Suprapubic skin (tissue), 4 donors: Measurements from ENCODE around the gene SCAMP1. TPM values are rescaled to one million over a fixed set of nuclear protein-coding genes. Genes with fewer than 3 reads are reported as not detected.

ENCODE experiments used
- DNase-seq, 2 donors: peaks; one replicate each; pipeline ENCODE4 v3.0.0-alpha.2; 2019; ENCODE audit warnings: low spot score in 2 of 2
- H3K27ac ChIP-seq: fragments of 200-600 bp; sonication (generic); one replicate; pipeline ENCODE4 v1.5.1; 2019
- H3K27me3 ChIP-seq: fragments of 200-600 bp; sonication (generic); one replicate; pipeline ENCODE4 v1.5.1; 2019
- H3K36me3 ChIP-seq: fragments of 200-600 bp; sonication (generic); one replicate; pipeline ENCODE4 v1.5.1; 2019
- H3K4me1 ChIP-seq: fragments of 200-600 bp; sonication (generic); one replicate; pipeline ENCODE4 v1.5.1; 2019
- H3K4me3 ChIP-seq: fragments of 200-600 bp; sonication (generic); one replicate; pipeline ENCODE4 v1.5.1; 2019; ENCODE audit warnings: mild to moderate bottlenecking
- H3K9me3 ChIP-seq: fragments of 200-600 bp; sonication (generic); one replicate; pipeline ENCODE4 v1.5.1; 2019
- CTCF ChIP-seq, 2 donors: fragments of 200-600 bp in 1 of 2; fragments of 450-650 bp in 1 of 2; sonication (generic) in 1 of 2; IDR thresholded peaks; one replicate each; pipeline ENCODE4 v1.5.1; 2016 to 2019; ENCODE audit warnings: antibody characterized with exemption in 2 of 2, mild to moderate bottlenecking in 1 of 2, moderate library complexity in 1 of 2
- EP300 ChIP-seq: sonication (generic); formaldehyde crosslinking; IDR thresholded peaks from one replicate; pipeline ENCODE4 v1.6.1; 2017; ENCODE audit warnings: antibody characterized with exemption
- POLR2A ChIP-seq, 2 donors: fragments of 450-650 bp; IDR thresholded peaks; one replicate each; pipeline ENCODE4 v1.6.1; 2017; ENCODE audit warnings: antibody characterized with exemption in 2 of 2, mild to moderate bottlenecking in 2 of 2, moderate library complexity in 2 of 2
- POLR2AphosphoS5 ChIP-seq, 3 donors: sonication (generic); formaldehyde crosslinking; IDR thresholded peaks; one replicate each; pipeline ENCODE4 v1.6.1; 2017; ENCODE audit warnings: antibody characterized with exemption in 3 of 3
- WGBS: methylation state at CpG from one replicate; pipeline ENCODE4 v1.1.5; 2018; 5-methylcytosine and 5-hydroxymethylcytosine counted together
- total RNA-seq, 4 donors: library from RNA; depleted of rRNA; stranded (reverse); fragments of >200 nt; gene quantifications; one replicate each; pipeline ENCODE4 v1.1.0, GENCODE V29; 2016

SCAMP1 gene
- total RNA-seq, 4 donors from 2014 or later = 21.2 to 34.6 (median 29.4) TPM

DNA sequence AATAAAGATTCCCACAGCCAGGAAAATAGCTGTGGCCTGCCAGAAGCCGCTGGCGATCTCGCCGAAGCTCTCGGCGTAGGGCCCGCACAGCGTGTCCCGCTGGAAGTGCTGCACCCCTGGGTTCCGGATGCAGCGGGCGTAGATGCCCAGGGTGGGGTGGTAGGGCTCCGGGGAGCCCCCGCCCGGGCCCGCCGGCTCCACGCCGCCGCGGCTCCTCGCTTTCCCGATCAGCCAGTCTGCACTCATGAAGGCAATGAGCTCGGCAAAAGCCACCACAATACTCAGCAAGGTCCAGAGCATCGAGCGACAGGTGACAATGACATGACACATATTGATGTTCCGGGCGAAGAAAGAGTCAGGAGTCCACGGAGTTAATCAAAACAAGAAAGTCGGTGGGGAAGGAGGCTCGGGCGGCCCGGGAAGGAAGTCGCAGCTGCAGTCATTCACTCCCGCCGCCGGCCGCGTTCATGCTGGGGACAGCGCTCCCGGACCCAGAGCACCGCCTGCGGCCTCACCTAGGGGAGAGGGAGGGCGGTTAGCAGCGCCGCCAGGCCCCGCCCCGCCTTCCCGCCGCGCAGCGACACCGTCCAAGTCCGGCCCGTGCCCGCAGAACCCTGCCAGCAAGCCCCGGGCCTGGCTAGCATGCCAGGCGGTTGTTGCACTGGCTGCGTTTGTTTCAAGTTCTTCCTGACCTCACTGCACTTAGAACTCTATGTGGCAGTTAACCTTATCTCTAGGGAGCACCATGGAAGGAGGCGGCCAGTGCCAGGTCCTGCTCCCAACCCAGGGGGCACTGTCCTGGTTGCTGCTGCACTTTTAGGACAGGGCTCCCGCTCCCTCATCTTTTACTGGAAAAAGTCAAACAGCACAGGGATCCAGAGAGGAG, 149.7 kb downstream of the SCAMP1 start:
- Histone ChIP-seq H3K27me3 (no peaks in the 10 kb centered on the region), H3K36me3 (no peaks in the 10 kb centered on the region), H3K4me3 (peak overlapping the region; percentile 44), H3K27ac (peak overlapping the region; percentile 67), H3K4me1 (peaks cover 32% of the 10 kb centered on the region), H3K9me3 (no peaks in the 10 kb centered on the region)
- WGBS = 10% methylated on average over 38 of the region's 61 CpGs
- no peak for TF ChIP-seq EP300
- TF ChIP-seq CTCF (IDR thresholded peaks at IDR 0.05) = no peak
- no peak for TF ChIP-seq POLR2A (IDR thresholded peaks at IDR 0.05)
- TF ChIP-seq POLR2AphosphoS5 (IDR thresholded peaks at IDR 0.05) = no peak
- peak; percentile 75 to 83 for DNase-seq

DNA sequence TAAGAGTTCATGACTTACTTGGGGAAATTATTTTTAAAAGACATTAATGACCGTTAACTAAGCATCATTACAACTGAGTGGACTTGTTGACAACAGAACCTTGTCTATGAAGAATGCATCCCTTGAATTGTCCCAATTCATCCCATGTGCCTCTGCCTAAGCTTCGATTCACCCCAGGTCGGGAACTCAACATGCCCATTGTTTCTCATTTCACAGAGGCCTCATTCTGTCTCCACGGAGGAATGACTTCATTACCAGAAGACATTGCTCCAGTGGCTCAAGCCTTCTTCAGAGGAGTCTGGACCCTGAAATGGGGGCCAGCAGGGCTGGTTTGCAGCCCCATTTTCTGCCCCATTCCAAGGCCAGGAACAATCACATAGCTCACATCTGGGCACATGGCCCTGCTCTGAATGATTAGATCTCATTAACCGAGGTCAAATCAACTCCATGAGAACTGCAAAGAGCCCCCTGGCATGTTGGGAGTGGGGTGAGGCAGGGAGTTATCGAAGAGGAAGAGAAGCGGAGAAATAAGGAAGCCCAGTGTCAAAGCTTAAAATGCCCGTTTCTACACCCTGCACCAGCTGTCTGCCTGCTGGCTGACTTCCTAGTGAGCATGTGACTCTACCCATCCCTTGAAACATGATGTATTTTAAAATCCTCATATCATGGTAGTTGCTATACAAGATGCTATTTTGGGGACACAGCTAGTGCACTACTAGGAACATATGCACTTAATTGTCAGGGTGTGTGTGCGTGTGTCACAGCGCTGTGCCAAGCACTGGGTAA, 150.9 kb downstream of the SCAMP1 start:
- H3K36me3 ChIP-seq = no peaks in the 10 kb centered on the region
- no peak for DNase-seq
- H3K9me3 ChIP-seq = no peaks in the 10 kb centered on the region
- H3K27ac ChIP-seq = no peak overlapping the region
- TF ChIP-seq CTCF (IDR thresholded peaks at IDR 0.05) = no peak
- no peak for TF ChIP-seq POLR2A (IDR thresholded peaks at IDR 0.05)
- no peak for TF ChIP-seq EP300
- no peak for TF ChIP-seq POLR2AphosphoS5 (IDR thresholded peaks at IDR 0.05)
- H3K4me1 ChIP-seq = peaks cover 21% of the 10 kb centered on the region
- H3K4me3 ChIP-seq = no peak overlapping the region
- 65% methylated on average over 10 of the region's 10 CpGs for WGBS
- no peaks in the 10 kb centered on the region for H3K27me3 ChIP-seq

DNA sequence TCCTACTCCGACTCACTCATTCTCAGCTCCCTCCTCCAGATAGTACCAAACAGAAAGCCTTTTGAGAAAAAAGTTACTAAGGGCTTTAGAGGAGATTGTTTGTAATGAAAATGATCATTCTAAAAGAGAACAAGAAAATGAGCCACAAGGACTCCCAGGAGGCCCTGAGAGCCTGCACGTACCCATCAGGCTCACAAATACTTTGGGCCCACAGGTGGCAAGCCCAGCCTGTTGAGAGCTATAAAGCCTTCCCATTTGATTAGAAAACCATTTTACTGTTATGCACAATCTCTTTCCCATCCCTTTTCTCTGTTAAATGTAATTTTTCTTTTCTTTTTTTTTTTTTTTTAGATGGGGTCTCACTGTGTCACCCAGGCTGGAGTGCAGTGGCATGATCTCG, 152.0 kb downstream of the SCAMP1 start:
- Histone ChIP-seq H3K9me3 (no peaks in the 10 kb centered on the region), H3K4me1 (peaks cover 14% of the 10 kb centered on the region), H3K27me3 (no peaks in the 10 kb centered on the region), H3K4me3 (no peak overlapping the region), H3K36me3 (no peaks in the 10 kb centered on the region), H3K27ac (no peak overlapping the region)
- TF ChIP-seq EP300 (no peak), POLR2AphosphoS5 (IDR thresholded peaks at IDR 0.05) (no peak), CTCF (IDR thresholded peaks at IDR 0.05) (no peak), POLR2A (IDR thresholded peaks at IDR 0.05) (no peak)
- no peak for DNase-seq
- WGBS = 91% methylated on average over 3 of the region's 3 CpGs

GRCh38 chr5:78513441-78513840, 153.0 kb downstream of the SCAMP1 start:
- WGBS = 83% methylated on average over 6 of the region's 6 CpGs
- Histone ChIP-seq H3K27ac (no peak overlapping the region), H3K36me3 (no peaks in the 10 kb centered on the region), H3K4me3 (no peak overlapping the region), H3K4me1 (peaks cover 11% of the 10 kb centered on the region), H3K27me3 (no peaks in the 10 kb centered on the region), H3K9me3 (no peaks in the 10 kb centered on the region)
- TF ChIP-seq EP300 (no peak), POLR2AphosphoS5 (IDR thresholded peaks at IDR 0.05) (no peak), POLR2A (IDR thresholded peaks at IDR 0.05) (no peak), CTCF (IDR thresholded peaks at IDR 0.05) (no peak)
- DNase-seq = no peak
